HG03045 (cell line): ENCODE data around the gene PARK7.
"Not testable (repeated sequence)": the region's sequence is repeated elsewhere in the genome, so short reads cannot be mapped to it uniquely, and the experiment has no call there.

Experiments
- ATAC-seq: cut with Tn5 transposase; IDR thresholded peaks from one replicate; pipeline ENCODE4 v1.9.1; 2021; ENCODE audit warnings: mild to moderate bottlenecking, moderate library complexity; ENCODE audit not compliant: unreplicated experiment

PARK7 gene

GRCh38 chr1:7961216-7962013, at the start of gene PARK7:
Gene PARK7, plus strand, starts transcription at chr1:7961711. Its CDS starts 1,075 bp downstream, at chr1:7962786.
- peak; percentile 92 for ATAC-seq

- no peak for ATAC-seq
Measured at GRCh38 chr1:7912145-7912544, 49.4 kb upstream of the PARK7 start.

GRCh38 chr1:7912743-7913557, 48.6 kb upstream of the PARK7 start:
- ATAC-seq = no peak

GRCh38 chr1:7915826-7916500, 45.5 kb upstream of the PARK7 start:
- no peak for ATAC-seq

- ATAC-seq = no peak
Measured at GRCh38 chr1:7916501-7916830, 45.0 kb upstream of the PARK7 start.

- ATAC-seq = not testable (repeated sequence)
Measured at GRCh38 chr1:7917971-7918370, 43.5 kb upstream of the PARK7 start.

GRCh38 chr1:7919880-7920279, 41.6 kb upstream of the PARK7 start:
- ATAC-seq = no peak

GRCh38 chr1:7921796-7922195, 39.7 kb upstream of the PARK7 start:
- ATAC-seq = no peak

GRCh38 chr1:7922301-7922700, 39.2 kb upstream of the PARK7 start:
- ATAC-seq = no peak

- not testable (repeated sequence) for ATAC-seq
Measured at GRCh38 chr1:7927061-7927460, 34.5 kb upstream of the PARK7 start.

- no peak for ATAC-seq
Measured at GRCh38 chr1:7928247-7928646, 33.3 kb upstream of the PARK7 start.

- no peak for ATAC-seq
Measured at GRCh38 chr1:7929637-7930036, 31.9 kb upstream of the PARK7 start.

GRCh38 chr1:7930645-7931445, 30.7 kb upstream of the PARK7 start:
- ATAC-seq = no peak

- no peak for ATAC-seq
Measured at GRCh38 chr1:7931446-7931812, 30.1 kb upstream of the PARK7 start.

- ATAC-seq = no peak
Measured at GRCh38 chr1:7932524-7933138, 28.9 kb upstream of the PARK7 start.

- no peak for ATAC-seq
Measured at GRCh38 chr1:7938070-7938469, 23.4 kb upstream of the PARK7 start.

- no peak for ATAC-seq
Measured at GRCh38 chr1:7940034-7940433, 21.5 kb upstream of the PARK7 start.

GRCh38 chr1:7940745-7941436, 20.6 kb upstream of the PARK7 start, which contains the start of gene TNFRSF9:
Gene TNFRSF9, minus strand, starts transcription at chr1:7940839. Its CDS starts 845 bp downstream, at chr1:7939994.
- no peak for ATAC-seq

- no peak for ATAC-seq
Measured at GRCh38 chr1:7941437-7941793, 20.1 kb upstream of the PARK7 start.
